ENCODE measurements around the gene PRKN.

The PRKN gene

DNA sequence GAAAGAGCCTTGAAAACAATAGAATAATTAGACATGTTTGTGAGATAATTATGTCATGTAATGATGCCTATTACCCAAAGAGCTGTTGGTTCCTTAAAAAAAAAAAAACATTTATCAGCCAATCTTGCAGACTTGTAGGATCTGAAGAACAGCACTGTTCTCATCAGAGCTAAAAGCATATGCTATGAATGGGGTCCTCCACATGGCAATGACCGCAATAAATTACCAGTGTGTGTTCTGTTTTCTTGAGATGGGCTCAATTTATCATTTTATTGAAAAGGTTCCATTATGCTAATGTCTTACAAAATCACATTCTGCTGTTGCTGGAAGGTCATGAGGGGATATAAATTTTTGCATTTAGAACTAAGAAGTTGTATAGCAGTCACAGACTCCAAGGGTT is 484.7 kb downstream of the PRKN start:
- H3K36me3 ChIP-seq (ENCODE audit: insufficient read depth, low read length): no peaks in the 10 kb centered on the region
- no peak overlapping the region for H3K4me3 ChIP-seq (ENCODE audit: low read depth in 1 of 2, low read length in 2 of 2)
- H4K20me1 ChIP-seq (ENCODE audit: insufficient read depth, low read length): no peaks in the 10 kb centered on the region
- H3K9me3 ChIP-seq (ENCODE audit: insufficient read depth, low read length, severe bottlenecking): no peaks in the 10 kb centered on the region
- DNase-seq (no peak), ATAC-seq (ENCODE audit: insufficient read depth, low read depth) (no peak)
- H3K27me3 ChIP-seq (ENCODE audit: insufficient read depth, low read length, poor library complexity): no peaks in the 10 kb centered on the region
- no peaks in the 10 kb centered on the region for H3K79me2 ChIP-seq (ENCODE audit: insufficient read depth, low read length)
- TF ChIP-seq, protein P1, sequence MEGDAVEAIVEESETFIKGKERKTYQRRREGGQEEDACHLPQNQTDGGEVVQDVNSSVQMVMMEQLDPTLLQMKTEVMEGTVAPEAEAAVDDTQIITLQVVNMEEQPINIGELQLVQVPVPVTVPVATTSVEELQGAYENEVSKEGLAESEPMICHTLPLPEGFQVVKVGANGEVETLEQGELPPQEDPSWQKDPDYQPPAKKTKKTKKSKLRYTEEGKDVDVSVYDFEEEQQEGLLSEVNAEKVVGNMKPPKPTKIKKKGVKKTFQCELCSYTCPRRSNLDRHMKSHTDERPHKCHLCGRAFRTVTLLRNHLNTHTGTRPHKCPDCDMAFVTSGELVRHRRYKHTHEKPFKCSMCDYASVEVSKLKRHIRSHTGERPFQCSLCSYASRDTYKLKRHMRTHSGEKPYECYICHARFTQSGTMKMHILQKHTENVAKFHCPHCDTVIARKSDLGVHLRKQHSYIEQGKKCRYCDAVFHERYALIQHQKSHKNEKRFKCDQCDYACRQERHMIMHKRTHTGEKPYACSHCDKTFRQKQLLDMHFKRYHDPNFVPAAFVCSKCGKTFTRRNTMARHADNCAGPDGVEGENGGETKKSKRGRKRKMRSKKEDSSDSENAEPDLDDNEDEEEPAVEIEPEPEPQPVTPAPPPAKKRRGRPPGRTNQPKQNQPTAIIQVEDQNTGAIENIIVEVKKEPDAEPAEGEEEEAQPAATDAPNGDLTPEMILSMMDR (IDR thresholded peaks at IDR 0.05; ENCODE audit: borderline replicate concordance, extremely low read depth, low read length, poor library complexity, severe bottlenecking): no peak
- no peak for TF ChIP-seq EZH2 (IDR thresholded peaks at IDR 0.05; ENCODE audit: borderline replicate concordance, low read depth, low read length, severe bottlenecking)
- no peak overlapping the region for H3K27ac ChIP-seq (ENCODE audit: low read length)
- no peaks in the 10 kb centered on the region for H3K4me1 ChIP-seq (ENCODE audit: insufficient read depth, low read length)
- no peak overlapping the region for H3K4me2 ChIP-seq (ENCODE audit: insufficient read depth, low read length)
- H3K9ac ChIP-seq (ENCODE audit: low read depth, low read length): no peak overlapping the region
- no peak overlapping the region for H2AFZ ChIP-seq (ENCODE audit: low read depth, low read length)

DNA sequence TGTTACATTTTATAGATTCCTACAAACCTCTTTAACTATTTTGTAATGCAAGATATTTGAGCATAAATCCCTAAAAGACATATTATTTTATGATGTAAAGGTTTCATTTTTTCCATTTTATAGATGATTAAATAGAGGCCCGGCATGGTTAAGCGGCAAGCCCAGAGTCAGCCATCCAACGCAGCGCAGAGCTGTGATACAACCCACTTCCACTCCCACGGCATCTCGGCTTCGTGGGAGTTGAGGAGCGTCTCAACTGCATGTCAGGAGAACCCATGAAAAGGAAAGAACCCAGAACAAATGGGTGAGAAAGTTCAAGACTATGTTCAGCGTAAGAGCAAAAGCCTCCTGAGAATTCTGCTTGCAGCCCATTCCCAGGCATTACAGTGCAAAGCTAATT is 488.2 kb downstream of the PRKN start:
- TF ChIP-seq EZH2 (IDR thresholded peaks at IDR 0.05; ENCODE audit: borderline replicate concordance, low read depth, low read length, severe bottlenecking): no peak
- TF ChIP-seq, protein P1 (IDR thresholded peaks at IDR 0.05; ENCODE audit: borderline replicate concordance, extremely low read depth, low read length, poor library complexity, severe bottlenecking): no peak
- Histone ChIP-seq H3K4me3 (ENCODE audit: low read depth in 1 of 2, low read length in 2 of 2) (no peak overlapping the region), H3K4me1 (ENCODE audit: insufficient read depth, low read length) (no peaks in the 10 kb centered on the region), H3K9me3 (ENCODE audit: insufficient read depth, low read length, severe bottlenecking) (no peaks in the 10 kb centered on the region), H3K79me2 (ENCODE audit: insufficient read depth, low read length) (no peaks in the 10 kb centered on the region), H3K9ac (ENCODE audit: low read depth, low read length) (no peak overlapping the region), H4K20me1 (ENCODE audit: insufficient read depth, low read length) (no peaks in the 10 kb centered on the region), H3K4me2 (ENCODE audit: insufficient read depth, low read length) (no peak overlapping the region), H3K36me3 (ENCODE audit: insufficient read depth, low read length) (no peaks in the 10 kb centered on the region), H2AFZ (ENCODE audit: low read depth, low read length) (no peak overlapping the region), H3K27me3 (ENCODE audit: insufficient read depth, low read length, poor library complexity) (no peaks in the 10 kb centered on the region), H3K27ac (ENCODE audit: low read length) (no peak overlapping the region)
- DNase-seq (no peak), ATAC-seq (ENCODE audit: insufficient read depth, low read depth) (no peak)

DNA sequence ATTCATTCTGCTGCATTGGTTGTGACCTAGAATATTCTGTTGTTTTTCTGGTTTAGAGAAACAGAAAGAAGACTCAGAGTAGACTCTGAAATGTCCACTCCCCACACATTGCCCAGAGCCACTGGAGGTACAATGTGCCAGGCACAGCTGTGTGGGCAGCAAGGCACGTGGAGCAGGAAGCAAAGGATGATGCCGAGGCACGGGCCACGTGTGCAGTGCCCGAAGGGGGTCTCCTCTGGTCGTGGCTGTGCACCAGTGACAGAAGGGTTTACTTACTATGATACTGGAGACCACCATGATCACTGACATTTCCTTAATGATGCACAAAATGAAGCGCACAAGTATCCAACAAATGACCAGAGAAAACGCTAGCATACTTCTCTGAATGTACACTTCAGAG is 488.9 kb downstream of the PRKN start:
- no peaks in the 10 kb centered on the region for H3K27me3 ChIP-seq (ENCODE audit: insufficient read depth, low read length, poor library complexity)
- no peak overlapping the region for H3K4me3 ChIP-seq (ENCODE audit: low read depth in 1 of 2, low read length in 2 of 2)
- H3K27ac ChIP-seq (ENCODE audit: low read length): no peak overlapping the region
- H3K4me2 ChIP-seq (ENCODE audit: insufficient read depth, low read length): no peak overlapping the region
- H3K79me2 ChIP-seq (ENCODE audit: insufficient read depth, low read length): no peaks in the 10 kb centered on the region
- H3K36me3 ChIP-seq (ENCODE audit: insufficient read depth, low read length): no peaks in the 10 kb centered on the region
- H4K20me1 ChIP-seq (ENCODE audit: insufficient read depth, low read length): no peaks in the 10 kb centered on the region
- no peaks in the 10 kb centered on the region for H3K9me3 ChIP-seq (ENCODE audit: insufficient read depth, low read length, severe bottlenecking)
- DNase-seq (no peak), ATAC-seq (ENCODE audit: insufficient read depth, low read depth) (no peak)
- no peak for TF ChIP-seq EZH2 (IDR thresholded peaks at IDR 0.05; ENCODE audit: borderline replicate concordance, low read depth, low read length, severe bottlenecking)
- TF ChIP-seq, protein P1 (IDR thresholded peaks at IDR 0.05; ENCODE audit: borderline replicate concordance, extremely low read depth, low read length, poor library complexity, severe bottlenecking): no peak
- H3K9ac ChIP-seq (ENCODE audit: low read depth, low read length): no peak overlapping the region
- no peaks in the 10 kb centered on the region for H3K4me1 ChIP-seq (ENCODE audit: insufficient read depth, low read length)
- H2AFZ ChIP-seq (ENCODE audit: low read depth, low read length): no peak overlapping the region

DNA sequence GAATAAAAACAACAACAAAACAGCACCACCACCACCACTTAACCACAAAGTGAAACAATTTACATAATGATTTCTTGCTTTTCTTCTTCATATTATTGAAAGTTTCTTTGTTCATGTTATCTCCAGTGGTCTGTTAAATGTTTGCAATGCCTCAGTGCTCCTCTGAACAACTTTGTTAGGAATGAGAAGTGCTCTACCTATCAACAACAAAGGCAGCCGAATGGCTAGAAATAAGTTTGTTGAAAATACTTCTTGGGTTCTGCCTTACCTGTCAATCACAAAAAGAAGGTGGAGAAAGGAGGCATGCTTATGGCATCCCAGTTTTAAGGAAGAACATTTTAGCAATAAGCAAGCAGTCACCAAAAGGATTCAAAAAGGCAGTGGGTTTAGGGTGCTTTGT is 490.2 kb downstream of the PRKN start:
- Histone ChIP-seq H4K20me1 (ENCODE audit: insufficient read depth, low read length) (no peaks in the 10 kb centered on the region), H3K27ac (ENCODE audit: low read length) (no peak overlapping the region), H3K9me3 (ENCODE audit: insufficient read depth, low read length, severe bottlenecking) (no peaks in the 10 kb centered on the region), H3K9ac (ENCODE audit: low read depth, low read length) (no peak overlapping the region), H2AFZ (ENCODE audit: low read depth, low read length) (no peak overlapping the region), H3K4me2 (ENCODE audit: insufficient read depth, low read length) (no peak overlapping the region), H3K4me3 (ENCODE audit: low read depth in 1 of 2, low read length in 2 of 2) (no peak overlapping the region), H3K4me1 (ENCODE audit: insufficient read depth, low read length) (no peaks in the 10 kb centered on the region), H3K36me3 (ENCODE audit: insufficient read depth, low read length) (no peaks in the 10 kb centered on the region), H3K79me2 (ENCODE audit: insufficient read depth, low read length) (no peaks in the 10 kb centered on the region), H3K27me3 (ENCODE audit: insufficient read depth, low read length, poor library complexity) (no peaks in the 10 kb centered on the region)
- no peak for DNase-seq
- ATAC-seq (ENCODE audit: insufficient read depth, low read depth): no peak
- TF ChIP-seq EZH2 (IDR thresholded peaks at IDR 0.05; ENCODE audit: borderline replicate concordance, low read depth, low read length, severe bottlenecking): no peak
- TF ChIP-seq, protein P1 (IDR thresholded peaks at IDR 0.05; ENCODE audit: borderline replicate concordance, extremely low read depth, low read length, poor library complexity, severe bottlenecking): no peak

Measured in DND-41 (cell line).